Stimulated activated CD4-positive, alpha-beta T cell treated with anti-CD3 and anti-CD28 coated beads, Interleukin-1b, Interleukin-23, amount 100 ng/mL, for 48 hours (primary cell): ENCODE data around the gene GSTM5.
"Not testable (repeated sequence)": the region's sequence is repeated elsewhere in the genome, so short reads cannot be mapped to it uniquely, and the experiment has no call there.

ENCODE experiments used
- DNase-seq: peaks from one replicate; pipeline ENCODE4 v3.0.0-alpha.2; 2020

The GSTM5 gene

DNA sequence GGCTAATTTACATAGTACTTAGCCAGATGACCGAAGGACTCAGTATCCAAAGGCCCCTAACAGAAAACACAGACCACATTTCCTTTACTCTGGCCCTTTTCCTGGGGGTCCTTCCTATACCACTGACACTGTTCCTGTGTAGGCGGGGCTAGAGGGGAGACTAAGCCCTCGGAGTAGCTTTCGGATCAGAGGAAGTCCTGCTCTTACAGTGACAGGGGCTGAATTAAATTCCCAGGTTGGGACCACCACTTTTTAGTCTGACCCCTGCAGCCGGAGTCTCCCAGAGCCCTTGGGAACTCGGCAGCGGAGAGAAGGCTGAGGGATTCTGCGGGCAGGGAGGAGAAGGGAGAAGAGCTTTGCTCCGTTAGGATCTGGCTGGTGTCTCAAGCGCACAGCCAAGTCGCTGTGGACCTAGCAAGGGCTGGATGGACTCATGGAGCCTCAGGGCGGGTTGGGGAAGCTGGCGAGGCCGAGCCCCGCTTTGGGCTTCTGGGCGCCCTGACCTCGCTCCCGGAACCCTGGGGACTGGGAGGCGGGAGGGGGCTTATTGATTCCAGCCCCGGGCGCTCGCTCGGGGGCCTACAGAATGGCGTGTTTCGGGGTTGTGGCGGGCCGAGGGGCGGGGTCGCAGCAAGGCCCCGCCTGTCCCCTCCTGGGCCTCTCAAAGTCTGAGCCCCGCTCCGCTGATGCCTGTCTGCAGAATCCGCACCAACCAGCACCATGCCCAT lies at the start of gene GSTM5:
GSTM5 (plus strand) TSS at position 659 of the 728 bp plus-strand sequence; CDS start at position 721, 62 bp downstream.
- DNase-seq, result not testable (repeated sequence)

DNA sequence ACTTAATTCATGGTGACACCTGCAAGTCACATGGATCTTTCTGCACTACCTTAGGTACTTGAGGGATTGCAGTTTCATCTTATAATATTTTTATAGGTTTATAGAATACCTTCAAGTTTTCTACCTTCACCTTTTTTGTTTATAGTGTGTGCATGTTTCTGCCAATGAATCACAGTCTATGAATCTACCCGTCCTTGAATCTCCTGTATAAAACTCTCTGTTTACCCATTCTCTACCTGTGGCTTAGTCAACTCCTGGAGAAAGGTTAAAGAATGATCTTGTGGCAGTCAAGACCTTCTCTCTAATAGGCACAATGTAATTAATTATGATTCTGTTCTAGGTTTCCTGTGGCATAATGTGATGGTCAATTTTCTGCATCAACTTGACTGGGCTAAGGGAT lies 47.4 kb upstream of the GSTM5 start:
- no peak for DNase-seq

DNA sequence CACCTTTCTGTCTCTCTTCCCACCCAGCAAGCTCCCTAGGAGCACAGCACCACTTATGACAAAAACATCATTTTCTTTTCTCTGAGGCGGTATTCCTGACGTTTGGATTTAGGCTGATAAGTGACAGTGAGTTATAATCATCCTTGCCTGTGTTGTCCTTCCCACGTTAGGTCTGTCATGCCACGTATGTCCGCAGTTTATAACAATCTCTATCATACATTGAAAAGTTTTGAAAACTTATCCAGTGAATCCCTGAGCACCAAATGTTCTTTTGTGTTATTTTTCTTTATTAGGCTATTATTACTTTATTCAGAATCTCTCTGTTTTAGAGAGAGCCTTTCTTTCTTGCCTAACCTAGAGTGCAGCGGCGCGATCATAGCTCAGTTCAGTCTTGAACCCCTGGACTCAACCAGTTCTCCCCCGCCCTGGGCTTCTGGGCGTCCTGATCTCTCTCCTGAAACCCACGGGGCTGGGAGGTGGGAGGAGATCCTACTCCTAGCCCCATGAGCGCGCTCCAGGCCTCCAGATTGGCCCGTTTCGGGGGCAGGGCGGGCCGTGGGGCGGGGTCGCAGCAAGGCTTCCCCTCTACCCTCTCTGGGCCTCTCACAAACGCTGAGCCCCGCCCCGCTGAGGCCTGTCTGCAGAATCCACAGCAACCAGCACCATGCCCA lies 44.5 kb upstream of the GSTM5 start, which contains the start of gene GSTM2:
GSTM2 (plus strand) TSS at position 606 of the 671 bp plus-strand sequence; CDS start at position 665, 59 bp downstream.
- peak; percentile 84 for DNase-seq

DNA sequence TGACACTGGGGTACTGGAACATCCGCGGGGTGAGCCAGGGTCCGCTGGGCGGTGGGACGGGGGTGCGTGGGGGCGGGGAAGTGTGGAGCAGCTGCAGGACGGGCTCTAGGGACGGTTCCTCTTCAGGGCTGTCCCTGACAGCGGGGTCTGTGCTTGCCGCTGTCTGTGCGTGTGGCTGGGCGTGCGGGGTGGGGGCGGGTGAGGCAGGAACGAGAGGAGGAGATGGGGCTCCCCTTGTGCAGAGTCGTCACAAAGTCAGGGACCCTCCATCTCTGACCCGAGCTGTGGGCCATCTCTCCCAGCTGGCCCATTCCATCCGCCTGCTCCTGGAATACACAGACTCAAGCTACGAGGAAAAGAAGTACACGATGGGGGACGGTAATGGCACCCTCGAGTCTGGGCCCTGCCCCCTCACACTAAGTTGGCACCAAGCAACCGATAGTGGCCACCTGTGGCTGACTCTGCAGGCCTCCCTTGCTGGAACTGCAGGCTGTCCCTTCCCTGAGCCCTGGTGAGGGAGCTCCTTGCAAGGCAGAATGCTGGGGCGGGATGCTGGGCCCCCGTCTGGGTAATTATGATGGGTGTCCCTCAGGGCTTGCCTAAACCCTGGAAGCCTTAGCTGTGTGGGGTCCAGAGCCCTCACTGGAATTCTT lies 43.8 kb upstream of the GSTM5 start:
- no peak for DNase-seq

DNA sequence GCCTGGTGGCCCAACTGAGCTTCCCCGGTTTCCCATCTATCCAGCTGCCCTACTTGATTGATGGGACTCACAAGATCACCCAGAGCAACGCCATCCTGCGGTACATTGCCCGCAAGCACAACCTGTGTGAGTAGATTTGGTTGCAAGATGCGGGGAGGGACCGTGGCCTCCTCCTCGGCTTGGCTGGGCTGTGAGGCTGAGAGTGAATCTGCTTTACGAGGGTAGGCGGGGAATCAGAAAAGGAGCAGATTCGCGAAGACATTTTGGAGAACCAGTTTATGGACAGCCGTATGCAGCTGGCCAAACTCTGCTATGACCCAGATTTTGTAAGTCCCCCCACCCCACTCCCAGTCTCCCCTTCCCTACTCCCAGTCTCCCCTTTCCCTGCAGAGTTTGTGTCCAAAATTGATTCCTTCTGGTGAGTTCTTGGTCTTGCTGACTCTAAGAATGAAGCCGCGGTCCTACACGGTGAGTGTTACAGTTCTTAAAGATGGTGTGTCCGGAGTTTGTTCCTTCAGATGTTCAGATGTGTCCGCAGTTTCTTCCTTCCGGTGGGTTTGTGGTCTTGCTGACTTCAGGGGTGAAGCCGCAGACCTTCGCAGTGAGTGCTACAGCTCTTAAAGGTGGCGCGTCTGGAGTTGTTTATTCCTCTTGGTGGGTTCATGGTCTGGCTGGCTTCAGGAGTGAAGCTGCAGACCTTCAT lies 42.7 kb upstream of the GSTM5 start:
- DNase-seq, result no peak

DNA sequence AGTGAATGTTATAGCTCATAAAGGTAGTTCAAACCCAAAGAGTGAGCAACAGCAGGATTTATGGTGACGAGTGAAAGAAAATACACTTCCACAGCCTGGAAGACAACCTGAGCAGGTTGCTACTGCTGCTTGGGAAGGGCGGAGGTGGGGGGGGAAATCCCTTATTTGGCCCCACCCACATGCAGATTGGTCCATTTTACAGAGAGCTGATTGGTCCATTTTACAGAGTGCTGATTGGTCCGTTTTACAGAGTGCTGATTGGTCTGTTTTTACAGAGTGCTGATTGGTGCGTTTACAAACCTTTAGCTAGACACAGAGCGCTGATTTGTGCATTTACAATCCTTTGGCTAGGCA lies 42.1 kb upstream of the GSTM5 start:
- not testable (repeated sequence) for DNase-seq

DNA sequence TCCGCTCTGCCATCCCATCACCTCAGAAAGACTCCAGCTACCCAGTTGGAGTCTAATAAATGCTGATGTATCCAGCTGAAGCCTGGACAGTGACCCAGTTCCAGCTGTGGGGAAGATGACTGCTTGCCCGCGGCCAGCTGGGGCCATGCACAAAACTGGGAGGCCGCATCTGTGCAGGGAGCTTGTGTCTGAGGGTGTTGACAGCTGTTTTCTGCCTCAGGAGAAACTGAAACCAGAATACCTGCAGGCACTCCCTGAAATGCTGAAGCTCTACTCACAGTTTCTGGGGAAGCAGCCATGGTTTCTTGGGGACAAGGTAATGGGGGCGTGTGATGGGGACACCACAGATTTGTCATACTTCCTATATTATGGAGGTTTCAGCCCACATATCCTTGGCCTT lies 41.0 kb upstream of the GSTM5 start:
- DNase-seq, result no peak

DNA sequence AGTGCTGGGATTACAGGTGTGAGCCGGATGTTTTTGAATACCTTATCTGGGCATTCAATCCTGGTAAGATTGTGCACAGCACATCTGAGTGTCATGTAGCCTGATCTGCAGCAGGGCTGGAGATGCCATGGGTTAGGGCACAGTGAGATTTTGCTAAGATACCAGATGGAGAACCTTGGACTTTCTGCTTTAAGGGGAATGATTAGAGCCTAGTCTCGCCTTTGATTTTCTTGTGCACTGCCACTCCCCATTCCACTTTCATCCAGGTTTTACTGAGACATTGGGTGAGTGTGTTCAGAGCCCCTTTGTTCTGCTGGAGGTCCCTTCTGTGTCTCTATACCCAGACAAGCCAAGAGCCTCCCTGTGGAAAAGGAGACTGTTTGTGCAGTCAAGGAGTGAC lies 38.2 kb upstream of the GSTM5 start:
- not testable (repeated sequence) for DNase-seq

DNA sequence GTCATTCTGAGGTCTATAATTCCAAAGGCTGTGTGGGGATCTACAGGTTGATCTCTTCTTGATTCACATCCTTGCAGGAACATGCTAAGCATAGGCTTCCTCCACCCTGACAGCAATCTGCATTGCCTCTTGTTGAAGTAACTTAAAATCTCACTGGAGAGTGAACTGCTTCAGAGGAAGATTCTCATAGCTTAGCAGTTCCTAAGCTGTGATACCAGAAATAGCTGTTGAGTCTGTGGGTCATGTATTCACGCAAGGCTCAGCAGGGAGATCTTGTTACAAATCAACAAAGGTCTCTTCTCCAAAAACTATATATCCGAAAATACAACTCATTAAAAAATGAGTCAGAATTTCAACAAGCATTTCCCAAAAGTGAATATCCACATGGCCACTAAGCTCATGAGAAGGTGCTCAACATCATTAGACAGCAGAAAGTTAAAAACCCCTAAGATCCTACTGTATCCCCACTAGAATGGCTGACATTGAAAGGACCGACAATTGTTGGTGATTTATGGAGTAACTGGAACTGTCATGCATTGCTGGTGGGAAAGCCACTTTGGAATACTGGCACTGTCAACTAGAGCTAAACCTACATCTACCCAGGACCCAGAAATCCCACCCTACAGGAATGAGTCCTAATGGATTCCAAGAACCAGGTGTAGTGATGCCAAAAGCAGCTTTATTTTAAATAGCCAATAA lies 35.2 kb upstream of the GSTM5 start:
- not testable (repeated sequence) for DNase-seq

DNA sequence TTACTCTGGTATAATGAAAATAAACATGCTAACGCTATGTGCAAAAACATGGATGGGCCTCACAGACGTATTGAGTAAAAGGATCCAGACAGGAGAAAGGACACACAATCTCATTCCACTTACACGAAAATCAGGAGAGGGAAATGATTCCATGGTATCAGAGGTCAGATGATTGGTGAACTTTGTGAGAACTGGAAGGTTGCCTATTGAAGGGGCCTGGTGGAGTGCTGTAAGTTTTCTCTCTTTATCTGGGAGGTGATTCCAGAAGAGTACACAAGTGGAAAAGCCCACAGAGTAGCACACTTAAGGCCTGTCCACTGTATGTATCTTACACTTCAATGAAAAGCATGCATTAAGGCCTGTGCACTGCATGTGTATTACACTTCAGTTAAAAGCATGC lies 34.6 kb upstream of the GSTM5 start:
- DNase-seq, result no peak

DNA sequence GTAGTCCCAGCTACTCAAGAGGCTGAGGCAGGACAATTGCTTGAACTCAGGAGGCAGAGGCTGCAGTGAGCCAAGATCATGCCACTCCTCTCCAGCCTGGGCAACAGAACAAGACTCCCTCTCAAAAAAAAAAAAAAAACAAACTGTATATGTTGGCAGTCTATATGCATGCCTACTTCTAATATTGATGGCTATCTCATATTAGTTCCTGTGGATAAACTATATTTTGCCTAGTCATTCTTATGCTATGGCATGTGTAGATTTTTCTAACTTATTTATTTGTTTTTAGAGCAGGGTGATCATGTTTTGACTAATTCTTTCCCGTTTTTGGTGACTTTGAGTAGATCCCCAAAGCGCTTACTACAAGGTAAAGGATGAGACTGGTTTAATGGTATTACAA lies 33.4 kb upstream of the GSTM5 start:
- not testable (repeated sequence) for DNase-seq

DNA sequence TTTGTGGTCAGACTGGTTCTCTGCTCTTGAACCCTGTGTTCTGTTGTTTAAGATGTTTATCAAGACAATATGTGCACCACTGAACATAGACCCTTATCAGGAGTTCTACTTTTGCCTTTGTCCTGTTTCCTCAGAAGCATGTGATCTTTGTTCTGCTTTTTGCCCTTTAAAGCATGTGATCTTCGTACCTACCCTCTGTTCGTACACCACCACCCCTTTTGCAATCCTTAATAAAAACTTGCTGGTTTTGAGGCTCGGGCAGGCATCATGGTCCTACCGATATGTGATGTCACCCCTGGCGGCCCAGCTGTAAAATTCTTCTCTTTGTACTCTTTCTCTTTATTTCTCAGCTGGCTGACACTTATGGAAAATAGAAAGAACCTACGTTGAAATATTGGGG lies 27.3 kb upstream of the GSTM5 start:
- DNase-seq, result not testable (repeated sequence)

DNA sequence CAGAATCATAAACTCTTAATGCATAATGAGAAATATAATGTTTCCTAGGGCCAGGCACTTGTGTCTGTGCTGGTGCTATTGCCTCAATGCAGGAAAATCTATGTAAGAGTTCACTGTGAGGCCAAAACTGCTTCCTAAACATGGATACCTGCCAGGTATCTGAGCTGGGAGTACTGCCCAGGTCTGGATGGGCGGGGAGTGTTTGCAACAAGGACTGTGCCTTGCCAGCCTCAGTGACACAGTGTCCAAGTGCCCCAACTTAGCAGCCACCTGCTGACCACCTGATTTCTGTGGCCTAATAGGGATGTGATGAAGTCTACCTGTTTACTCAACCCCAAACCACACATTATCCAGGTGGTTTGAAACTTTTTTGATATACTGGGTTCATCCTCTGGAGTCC lies 26.7 kb upstream of the GSTM5 start:
- DNase-seq, result not testable (repeated sequence)

DNA sequence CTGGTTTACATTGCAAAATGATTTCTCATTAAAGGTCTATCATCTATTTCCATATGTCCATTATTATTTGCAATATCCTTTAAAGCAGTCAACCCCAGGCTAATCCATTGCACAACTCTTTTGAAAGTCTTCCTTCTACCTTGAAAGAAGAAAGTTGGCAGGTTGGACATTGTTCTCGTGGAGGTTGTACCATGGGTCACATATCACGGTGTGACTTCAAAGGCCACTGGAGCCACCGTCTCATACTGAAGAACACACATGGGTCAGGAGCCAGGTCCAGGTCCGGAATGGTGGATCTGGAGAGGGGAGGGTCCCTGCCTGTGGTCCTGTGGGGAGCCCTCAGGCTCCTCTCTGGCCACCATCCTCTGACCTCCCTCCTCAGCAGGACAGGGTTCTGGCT lies 26.2 kb upstream of the GSTM5 start:
- not testable (repeated sequence) for DNase-seq

DNA sequence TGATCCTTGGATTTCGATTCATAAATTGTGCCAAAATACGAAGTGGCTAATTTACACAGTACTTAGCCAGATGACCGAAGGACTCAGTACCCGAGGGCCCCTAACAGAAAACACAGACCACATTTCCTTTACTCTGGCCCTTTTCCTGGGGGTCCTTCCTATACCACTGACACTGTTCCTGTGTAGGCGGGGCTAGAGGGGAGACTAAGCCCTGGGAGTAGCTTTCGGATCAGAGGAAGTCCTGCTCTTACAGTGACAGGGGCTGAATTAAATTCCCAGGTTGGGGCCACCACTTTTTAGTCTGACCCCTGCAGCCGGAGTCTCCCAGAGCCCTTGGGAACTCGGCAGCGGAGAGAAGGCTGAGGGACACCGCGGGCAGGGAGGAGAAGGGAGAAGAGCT lies 24.9 kb upstream of the GSTM5 start:
- DNase-seq, result not testable (repeated sequence)

DNA sequence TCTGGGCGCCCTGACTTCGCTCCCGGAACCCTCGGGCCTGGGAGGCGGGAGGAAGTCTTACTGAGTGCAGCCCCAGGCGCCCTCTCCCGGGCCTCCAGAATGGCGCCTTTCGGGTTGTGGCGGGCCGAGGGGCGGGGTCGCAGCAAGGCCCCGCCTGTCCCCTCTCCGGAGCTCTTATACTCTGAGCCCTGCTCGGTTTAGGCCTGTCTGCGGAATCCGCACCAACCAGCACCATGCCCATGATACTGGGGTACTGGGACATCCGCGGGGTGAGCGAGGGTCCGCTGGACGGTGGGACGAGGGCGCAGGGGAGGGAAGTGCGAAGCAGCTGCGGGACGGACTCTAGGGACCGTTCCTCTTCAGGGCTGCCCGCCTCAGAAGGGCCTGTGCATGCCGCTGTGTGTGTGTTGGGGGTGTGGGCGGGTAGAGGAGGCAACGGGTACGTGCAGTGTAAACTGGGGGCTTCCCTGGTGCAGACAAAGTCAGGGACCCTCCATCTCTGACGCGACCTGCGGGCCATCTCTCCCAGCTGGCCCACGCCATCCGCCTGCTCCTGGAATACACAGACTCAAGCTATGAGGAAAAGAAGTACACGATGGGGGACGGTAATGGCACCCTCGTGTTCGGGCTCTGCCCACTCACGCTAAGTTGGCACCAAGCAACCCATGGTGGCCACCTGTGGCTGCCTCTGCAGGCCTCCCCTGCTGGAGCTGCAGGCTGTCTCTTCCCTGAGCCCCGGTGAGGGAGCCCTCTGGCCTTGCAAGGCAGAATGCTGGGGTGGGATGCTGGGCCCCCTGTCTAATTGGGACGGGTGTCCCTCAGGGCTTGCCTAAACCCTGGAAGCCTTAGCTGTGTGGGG lies 24.2 kb upstream of the GSTM5 start, which contains the start of gene GSTM1:
GSTM1 (plus strand) TSS at position 177 of the 859 bp plus-strand sequence; CDS start at position 234, 57 bp downstream.
- no peak for DNase-seq

DNA sequence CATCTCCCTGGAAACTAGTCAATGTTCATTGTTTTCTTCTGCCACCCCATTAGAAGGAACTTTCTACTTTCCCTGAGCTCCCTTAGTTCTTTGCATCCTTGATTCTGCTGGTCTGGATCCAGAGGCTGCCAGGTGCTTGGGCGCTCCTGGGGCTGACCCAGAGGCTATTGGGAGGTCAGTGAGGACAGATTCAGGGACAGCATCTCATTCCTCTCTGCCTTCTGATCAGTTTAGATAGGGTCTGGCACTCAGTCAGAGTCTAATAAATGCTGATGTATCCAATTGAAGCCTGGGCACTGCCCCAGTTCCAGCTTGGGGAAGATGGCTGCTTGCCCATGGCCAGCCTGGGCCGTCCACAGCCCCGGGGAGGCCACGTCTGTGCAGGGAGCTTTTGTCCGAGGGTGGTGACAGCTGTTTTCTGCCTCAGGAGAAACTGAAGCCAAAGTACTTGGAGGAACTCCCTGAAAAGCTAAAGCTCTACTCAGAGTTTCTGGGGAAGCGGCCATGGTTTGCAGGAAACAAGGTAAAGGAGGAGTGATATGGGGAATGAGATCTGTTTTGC lies 22.1 kb upstream of the GSTM5 start:
- no peak for DNase-seq

DNA sequence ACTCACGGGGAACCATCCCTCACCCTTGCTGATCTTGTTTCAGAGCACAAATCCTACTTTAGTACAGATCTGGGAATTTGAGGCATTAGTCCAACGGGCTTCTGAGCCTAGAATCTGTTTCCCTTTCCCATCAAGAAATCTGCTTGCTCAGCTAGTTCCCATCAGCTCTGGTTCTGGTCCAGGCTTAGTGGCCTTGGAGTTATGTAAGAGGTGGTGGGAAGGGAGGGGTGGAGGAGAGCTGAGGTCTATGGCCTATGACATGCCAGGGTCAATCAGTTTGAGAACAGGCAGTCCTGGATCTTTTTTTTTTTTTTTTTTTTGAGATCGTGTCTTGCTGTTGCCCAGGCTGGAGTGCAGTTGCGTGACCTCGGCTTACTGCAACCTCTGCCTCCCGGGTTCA lies 20.3 kb upstream of the GSTM5 start:
- DNase-seq, result no peak

DNA sequence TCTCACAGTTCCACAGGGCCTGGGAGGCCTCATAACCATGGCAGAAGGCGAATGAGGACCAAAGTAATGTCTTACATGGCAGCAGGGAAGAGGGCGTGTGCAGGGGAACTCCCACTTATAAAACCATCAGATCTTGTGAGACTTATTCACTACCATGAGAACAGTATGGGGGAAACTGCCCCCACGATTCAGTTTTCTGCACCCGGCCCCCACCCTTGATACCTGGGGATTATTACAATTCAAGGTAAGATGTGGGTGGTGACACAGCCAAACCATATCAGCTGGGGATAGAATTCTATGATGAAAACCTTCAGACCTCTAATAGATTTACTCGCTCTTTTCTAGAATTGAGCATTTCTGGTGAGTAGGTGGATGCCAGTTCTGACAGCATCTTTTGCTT lies 17.7 kb upstream of the GSTM5 start:
- not testable (repeated sequence) for DNase-seq

DNA sequence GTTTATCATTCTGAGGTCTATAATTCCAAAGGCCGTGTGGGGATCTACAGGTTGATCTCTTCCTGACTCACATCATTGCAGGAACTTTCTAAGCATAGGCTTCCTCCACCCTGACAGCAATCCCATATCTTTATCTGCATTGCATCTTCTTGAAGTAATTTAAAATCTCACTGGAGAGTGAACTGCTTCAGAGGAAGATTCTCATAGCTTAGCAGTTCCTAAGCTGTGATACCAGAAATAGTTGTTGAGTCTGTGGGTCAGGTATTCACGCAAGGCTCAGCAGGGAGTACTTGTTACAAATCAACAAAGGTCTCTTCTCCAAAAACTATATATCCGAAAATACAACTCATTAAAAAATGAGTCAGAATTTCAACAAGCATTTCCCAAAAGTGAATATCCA lies 16.9 kb upstream of the GSTM5 start:
- DNase-seq, result not testable (repeated sequence)

DNA sequence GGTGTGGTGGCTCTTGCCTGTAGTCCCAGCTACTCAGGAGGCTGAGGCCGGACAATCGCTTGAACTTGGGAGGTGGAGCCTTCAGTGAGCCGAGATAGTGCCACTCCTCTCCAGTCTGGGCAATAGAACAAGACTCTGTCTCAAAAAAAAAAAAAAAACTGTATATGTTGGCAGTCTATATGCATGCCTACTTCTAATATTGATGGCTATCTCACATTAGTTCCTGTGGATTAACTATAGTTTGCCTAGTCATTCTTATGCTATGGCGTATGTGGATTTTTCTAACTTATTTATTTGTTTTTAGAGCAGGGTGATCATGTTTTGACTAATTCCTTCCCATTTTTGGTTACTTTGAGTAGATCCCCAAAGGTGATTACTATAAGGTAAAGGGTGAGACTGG lies 15.0 kb upstream of the GSTM5 start:
- no peak for DNase-seq
